GM18517 (cell line): Measurements from ENCODE around the gene DUSP16.

Experiments
- ATAC-seq: cut with Tn5 transposase; IDR thresholded peaks from one replicate; pipeline ENCODE4 v1.9.1; 2021; ENCODE audit warnings: mild to moderate bottlenecking, moderate library complexity; ENCODE audit not compliant: unreplicated experiment

Gene DUSP16

GRCh38 chr12:12445882-12446181 lies 116.8 kb downstream of the DUSP16 start:
- no peak for ATAC-seq

DNA sequence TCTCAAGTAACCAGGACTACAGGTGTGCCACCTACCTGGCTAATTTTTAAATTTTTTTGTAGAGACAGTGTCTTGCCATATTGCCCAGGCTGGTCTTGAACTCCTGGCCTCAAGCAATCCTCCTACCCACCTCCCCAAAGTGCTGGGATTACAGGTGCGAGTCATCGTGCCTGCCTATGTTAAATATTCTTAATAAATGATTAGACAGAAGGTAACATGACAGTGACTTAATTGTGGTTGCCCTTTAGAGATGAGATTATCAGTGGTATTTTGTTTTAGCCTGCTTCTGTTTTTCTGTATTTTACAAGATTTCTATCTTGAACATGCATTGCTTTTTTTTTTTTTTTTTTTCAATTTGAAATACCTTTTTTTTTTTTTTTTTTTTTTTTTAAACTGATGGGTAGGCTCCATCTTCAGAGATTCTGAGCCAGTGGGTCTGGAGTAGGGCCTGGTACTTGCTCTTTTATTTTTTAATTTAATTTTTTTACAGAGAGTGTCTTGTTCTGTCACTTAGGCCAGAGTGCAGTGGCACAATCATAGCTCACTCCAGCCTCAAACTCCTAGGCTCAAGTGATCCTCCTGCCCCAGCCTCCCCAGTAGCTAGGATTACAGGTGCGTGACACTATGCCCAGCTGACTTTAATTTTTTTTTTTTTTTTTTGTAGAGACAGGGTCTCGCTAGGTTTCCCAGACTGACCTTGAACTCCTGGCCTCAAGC lies 117.3 kb downstream of the DUSP16 start:
- no peak for ATAC-seq

GRCh38 chr12:12443431-12443878 lies 119.2 kb downstream of the DUSP16 start:
- ATAC-seq = no peak

DNA sequence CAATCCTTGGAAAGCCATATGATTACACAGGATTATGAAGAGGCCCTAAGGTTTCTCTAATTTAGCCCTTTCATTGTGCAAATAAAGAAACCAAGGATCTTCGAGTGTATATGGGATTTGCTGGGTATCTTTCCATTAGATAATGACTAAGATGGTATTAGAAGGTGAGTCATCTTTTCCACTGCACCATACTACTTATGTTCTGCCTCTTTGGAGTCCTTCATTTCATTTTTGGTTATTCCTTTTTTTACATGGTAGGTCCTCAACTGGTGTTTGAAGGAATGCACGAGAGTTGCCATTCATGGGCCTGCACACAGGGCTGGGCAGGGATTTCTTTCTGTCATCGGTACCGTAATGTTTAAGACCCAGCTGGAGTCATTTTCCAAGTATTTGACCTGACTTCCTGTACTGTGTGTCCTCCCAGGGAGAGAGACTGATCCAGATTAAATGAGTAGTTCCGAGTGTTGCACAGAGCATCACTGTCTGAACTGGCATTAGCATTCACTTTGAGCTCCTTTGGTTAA lies 120.1 kb downstream of the DUSP16 start:
- ATAC-seq = no peak

- no peak for ATAC-seq
These were observed 120.7 kb downstream of the DUSP16 start for GRCh38 chr12:12441843-12442461.

DNA sequence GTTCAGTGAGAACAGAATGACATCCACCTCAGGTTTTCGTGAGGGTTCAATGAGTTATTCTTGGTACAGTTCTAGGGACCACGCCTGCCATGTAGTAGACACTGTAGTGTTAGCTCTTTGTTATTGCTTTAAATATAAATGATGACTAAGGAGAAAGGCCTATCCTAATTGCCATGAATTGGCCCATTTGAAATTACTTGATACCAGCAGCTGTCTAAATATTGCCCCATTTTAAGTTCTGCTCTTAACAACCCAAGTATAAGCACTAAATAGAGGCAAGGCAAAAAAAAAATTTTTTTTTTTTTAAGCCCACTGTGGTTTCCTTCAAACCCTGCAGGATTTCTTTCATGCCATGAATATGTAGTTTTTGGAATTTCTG lies 121.2 kb downstream of the DUSP16 start:
- ATAC-seq = no peak

DNA sequence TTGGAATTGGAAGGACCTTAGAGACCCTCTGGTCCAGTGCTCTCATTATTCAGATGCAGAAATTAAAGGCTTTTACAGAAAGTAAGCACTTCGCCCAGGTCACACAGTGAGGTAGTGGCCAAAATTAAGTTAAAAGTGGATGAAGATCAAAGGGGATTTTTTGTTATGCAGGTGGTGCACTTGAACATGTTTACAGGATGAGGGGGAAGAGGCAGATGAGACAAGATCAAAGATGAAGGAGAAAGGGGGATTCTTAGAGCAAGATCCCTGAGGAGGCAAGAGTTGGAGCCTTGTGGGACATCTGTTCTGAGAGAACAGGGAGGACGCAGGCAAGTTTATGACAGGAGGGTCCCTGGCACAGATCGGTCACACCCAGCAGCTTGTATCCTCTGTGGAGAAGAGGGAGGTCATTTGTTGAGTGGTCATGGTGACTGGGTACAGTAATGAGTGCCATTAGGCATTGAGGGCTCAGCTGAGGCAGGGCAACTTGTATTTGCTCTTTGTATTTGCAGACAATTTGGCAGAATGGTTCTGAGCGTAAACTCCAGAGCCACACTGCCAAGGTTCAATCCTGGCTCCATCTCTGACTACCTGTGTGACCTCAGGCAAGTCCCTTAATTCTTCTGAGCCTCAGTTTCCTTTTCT lies 121.8 kb downstream of the DUSP16 start:
- no peak for ATAC-seq

- no peak for ATAC-seq
These were observed 123.0 kb downstream of the DUSP16 start for GRCh38 chr12:12439636-12440035.

DNA sequence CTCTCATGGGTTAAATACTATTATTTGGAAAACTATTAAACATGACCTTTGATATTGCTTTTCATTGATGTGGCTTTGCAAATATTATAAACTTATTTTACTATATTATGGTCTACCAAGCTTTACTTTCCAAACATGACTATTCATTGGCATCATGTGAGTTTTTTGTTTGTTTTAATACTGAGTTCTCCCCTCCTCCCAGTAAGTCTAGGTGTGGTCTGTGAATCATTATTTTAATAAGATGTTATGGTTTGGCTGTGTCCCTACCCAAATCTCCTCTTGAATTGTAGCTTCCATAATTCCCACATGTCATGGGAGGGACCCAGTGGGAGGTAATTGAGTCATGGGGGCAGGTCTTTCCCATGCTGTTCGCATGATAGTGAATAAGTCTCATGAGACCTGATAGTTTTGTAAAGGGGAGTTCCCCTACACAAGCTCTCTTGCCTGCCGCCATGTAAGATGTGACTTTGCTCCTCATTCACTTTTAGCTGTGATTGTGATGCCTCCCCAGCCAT lies 125.8 kb downstream of the DUSP16 start:
- ATAC-seq = no peak

DNA sequence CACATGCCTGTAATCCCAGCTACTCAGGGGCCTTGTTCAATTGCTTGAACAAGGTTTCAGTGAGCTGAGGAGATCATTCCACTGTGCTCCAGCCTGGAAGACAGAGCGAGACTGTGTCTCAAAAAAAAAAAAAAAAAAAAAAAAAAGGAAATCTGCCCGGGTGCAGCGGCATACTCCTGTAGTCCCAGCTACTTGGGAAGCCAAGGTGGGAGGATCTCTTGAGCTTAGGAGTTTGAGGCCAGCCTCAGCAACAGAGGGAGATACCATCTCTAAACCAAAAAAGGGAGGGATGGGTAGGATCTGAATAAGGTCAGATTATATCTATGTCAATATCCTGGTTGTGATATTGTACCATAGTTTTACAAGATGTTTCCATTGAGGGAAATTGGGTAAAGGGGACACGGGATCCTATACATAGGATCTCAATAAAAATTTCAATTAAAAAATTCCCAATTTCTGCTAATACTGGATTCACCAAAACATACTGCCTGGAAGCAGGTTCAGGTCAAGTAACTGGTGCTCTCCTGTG lies 129.4 kb downstream of the DUSP16 start:
- no peak for ATAC-seq

GRCh38 chr12:12432364-12432763 lies 130.3 kb downstream of the DUSP16 start:
- ATAC-seq = no peak

DNA sequence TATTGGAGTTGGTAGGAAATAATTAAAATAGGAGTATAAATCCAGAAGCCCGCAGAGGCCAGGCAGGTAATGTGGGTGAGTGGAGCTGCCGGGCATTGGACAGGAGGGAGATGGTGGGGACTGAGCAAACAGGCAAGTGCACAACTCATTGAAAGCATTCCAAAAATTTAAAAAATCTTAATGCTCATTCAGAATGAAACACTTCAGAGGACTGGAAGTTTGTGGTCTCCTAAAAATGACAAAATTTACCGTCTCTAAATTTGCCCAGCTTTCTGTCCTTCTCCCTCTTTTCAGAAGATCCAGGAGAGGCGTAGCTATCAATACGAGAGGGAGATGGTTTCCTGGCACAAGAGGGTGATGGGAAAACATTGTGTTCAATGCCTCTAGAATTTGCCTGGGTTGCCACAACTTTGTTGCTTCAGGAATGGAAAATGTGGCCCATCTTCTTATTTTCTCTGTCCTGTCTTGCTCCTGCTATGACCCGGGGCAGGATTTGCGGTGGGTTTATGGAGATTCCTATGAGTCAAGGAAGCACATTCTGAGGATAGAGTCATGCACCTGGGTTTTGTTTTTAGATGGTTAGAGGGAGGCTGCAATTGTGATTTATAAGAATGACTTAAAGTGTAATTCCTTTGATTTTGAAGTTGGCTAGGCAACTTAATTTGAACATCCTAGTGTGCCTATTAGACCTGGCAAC lies 133.6 kb downstream of the DUSP16 start:
- ATAC-seq = no peak

GRCh38 chr12:12428047-12428446 lies 134.6 kb downstream of the DUSP16 start:
- no peak for ATAC-seq

GRCh38 chr12:12427568-12427967 lies 135.1 kb downstream of the DUSP16 start:
- no peak for ATAC-seq

- no peak for ATAC-seq
These were observed 137.0 kb downstream of the DUSP16 start for GRCh38 chr12:12425616-12426015.

DNA sequence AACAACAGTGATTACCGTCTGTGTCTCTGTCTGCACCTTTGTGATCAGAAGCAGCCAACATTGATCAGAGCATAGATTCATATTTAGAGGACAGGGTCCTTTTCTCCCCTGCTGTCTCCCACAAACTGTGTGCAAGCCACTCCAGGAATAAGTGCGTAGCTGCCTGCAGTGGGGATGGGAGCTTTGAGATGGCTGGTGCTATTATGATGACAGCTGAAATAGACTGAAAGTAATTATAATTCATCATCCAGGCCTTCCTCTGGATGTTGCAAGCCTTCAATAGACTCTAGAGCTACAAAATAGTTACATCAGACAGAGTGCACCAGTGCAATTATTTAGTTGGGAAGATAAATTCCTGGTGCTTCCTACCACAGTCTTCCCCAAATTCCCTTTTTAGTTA lies 137.7 kb downstream of the DUSP16 start:
- no peak for ATAC-seq
